Small intestine (tissue), 7 donors: ENCODE data around the gene CYB561A3. TPM values are rescaled to one million over a fixed set of nuclear protein-coding genes. Genes with fewer than 3 reads are reported as not detected.
"Not testable (repeated sequence)": the region's sequence is repeated elsewhere in the genome, so short reads cannot be mapped to it uniquely, and the experiment has no call there.

ENCODE experiments used
- DNase-seq, 2 donors: peaks; one replicate each; pipeline versions ENCODE4 v3.0.0 to v3.0.0-alpha.2; 2013
- FAIRE-seq: peaks from 2 replicates; lab custom pipeline; 2012; peaks lifted over from hg19 to GRCh38; lab: Jason Lieb, UNC
- H3K27ac ChIP-seq, 3 donors: one replicate each; pipeline ENCODE4 v1.5.1; 2013; ENCODE audit warnings: low read length in 2 of 3, mild to moderate bottlenecking in 2 of 3, control low read depth in 1 of 3, inconsistent platforms in 1 of 3, low read depth in 1 of 3, moderate library complexity in 1 of 3
- H3K27me3 ChIP-seq, 3 donors: one replicate each; pipeline ENCODE4 v1.6.1; 2013; ENCODE audit warnings: low read length in 3 of 3, inconsistent platforms in 1 of 3; ENCODE audit not compliant: control insufficient read depth in 3 of 3, insufficient read depth in 3 of 3
- H3K36me3 ChIP-seq, 3 donors: one replicate each; pipeline ENCODE4 v1.6.1; 2013; ENCODE audit warnings: low read length in 3 of 3, inconsistent platforms in 1 of 3, low read depth in 1 of 3, mild to moderate bottlenecking in 1 of 3, moderate library complexity in 1 of 3; ENCODE audit not compliant: control insufficient read depth in 3 of 3, insufficient read depth in 2 of 3
- H3K4me1 ChIP-seq, 3 donors: one replicate each; pipeline ENCODE4 v1.6.1; 2013; ENCODE audit warnings: low read length in 2 of 3, inconsistent platforms in 1 of 3, low read depth in 1 of 3, mild to moderate bottlenecking in 1 of 3, moderate library complexity in 1 of 3; ENCODE audit not compliant: control insufficient read depth in 3 of 3, insufficient read depth in 2 of 3
- H3K4me3 ChIP-seq, 3 donors: one replicate each; pipeline ENCODE4 v1.5.1; 2013; ENCODE audit warnings: low read length in 3 of 3, control low read depth in 1 of 3, inconsistent platforms in 1 of 3, low read depth in 1 of 3, mild to moderate bottlenecking in 1 of 3, moderate library complexity in 1 of 3
- H3K9me3 ChIP-seq, 2 donors: one replicate each; pipeline ENCODE4 v1.6.1; 2013; ENCODE audit warnings: low read depth in 1 of 2, low read length in 1 of 2; ENCODE audit not compliant: control insufficient read depth in 2 of 2, insufficient read depth in 1 of 2
- WGBS, 3 donors: extraction: QIAGEN DNeasy Blood & Tissue Kit; methylation state at CpG; one replicate each; pipeline ENCODE4 v1.1.7; 2013; 5-methylcytosine and 5-hydroxymethylcytosine counted together
- polyA plus RNA-seq, 4 donors: library from polyadenylated mRNA; stranded (reverse) in 3 of 4; unstranded in 1 of 4; fragments of 200-250 nt in 3 of 4; fragments of 120-200 nt in 1 of 4; gene quantifications; one replicate each; pipeline versions ENCODE4 v1.2.1 to v1.2.3, GENCODE V29; 2013
- donor health status: healthy with polysubstance abuse.
- donor health status: control.
- donor health status: control.
- donor health status: Bipolar disorder and iron deficiency.
- donor health status: healthy.

Gene CYB561A3
- polyA plus RNA-seq, 4 donors: 30.8 to 48.4 (median 32.0) TPM

- no peak overlapping the region for H3K27ac ChIP-seq
- no peak overlapping the region for H3K4me3 ChIP-seq
- no peak for FAIRE-seq
- H3K9me3 ChIP-seq: no peaks in the 10 kb centered on the region
- WGBS, 3 donors: 89 to 97% (median 97%) methylated on average over 2 of the region's 2 CpGs
- H3K27me3 ChIP-seq: no peaks in the 10 kb centered on the region
- H3K36me3 ChIP-seq: peaks cover 13 to 50% (median 30%) of the 10 kb centered on the region in 3 donors
- H3K4me1 ChIP-seq: no peaks in the 10 kb centered on the region
- DNase-seq: no peak
These were observed 39.5 kb upstream of the CYB561A3 start for GRCh38 chr11:61401173-61401572.

- H3K9me3 ChIP-seq: no peaks in the 10 kb centered on the region
- FAIRE-seq (no peak), DNase-seq (peak; percentile 20 to 48)
- H3K27me3 ChIP-seq: no peaks in the 10 kb centered on the region
- 2 to 6% (median 3%) methylated on average over 15 of the region's 15 CpGs for WGBS, 3 donors
- peaks cover 0 to 27% (median 5%) of the 10 kb centered on the region in 3 donors for H3K36me3 ChIP-seq
- peaks cover 0 to 13% (median 3%) of the 10 kb centered on the region in 3 donors for H3K4me1 ChIP-seq
- H3K27ac ChIP-seq: peak overlapping the region in 2 of 3 donors; percentile 51 to 71
- H3K4me3 ChIP-seq: peak overlapping the region; percentile 52 to 66 (median 65)
These were observed 31.4 kb upstream of the CYB561A3 start for GRCh38 chr11:61392981-61393595.

GRCh38 chr11:61390161-61390560 is 28.5 kb upstream of the CYB561A3 start:
- no peak for DNase-seq
- Histone ChIP-seq H3K4me3 (no peak overlapping the region), H3K36me3 (peaks cover 0 to 9% (median 0%) of the 10 kb centered on the region in 3 donors), H3K27me3 (no peaks in the 10 kb centered on the region), H3K4me1 (peaks cover 0 to 13% (median 3%) of the 10 kb centered on the region in 3 donors), H3K27ac (no peak overlapping the region), H3K9me3 (no peaks in the 10 kb centered on the region)
- FAIRE-seq: no peak
- 71 to 92% (median 88%) methylated on average over 1 of the region's 1 CpG for WGBS, 3 donors

DNA sequence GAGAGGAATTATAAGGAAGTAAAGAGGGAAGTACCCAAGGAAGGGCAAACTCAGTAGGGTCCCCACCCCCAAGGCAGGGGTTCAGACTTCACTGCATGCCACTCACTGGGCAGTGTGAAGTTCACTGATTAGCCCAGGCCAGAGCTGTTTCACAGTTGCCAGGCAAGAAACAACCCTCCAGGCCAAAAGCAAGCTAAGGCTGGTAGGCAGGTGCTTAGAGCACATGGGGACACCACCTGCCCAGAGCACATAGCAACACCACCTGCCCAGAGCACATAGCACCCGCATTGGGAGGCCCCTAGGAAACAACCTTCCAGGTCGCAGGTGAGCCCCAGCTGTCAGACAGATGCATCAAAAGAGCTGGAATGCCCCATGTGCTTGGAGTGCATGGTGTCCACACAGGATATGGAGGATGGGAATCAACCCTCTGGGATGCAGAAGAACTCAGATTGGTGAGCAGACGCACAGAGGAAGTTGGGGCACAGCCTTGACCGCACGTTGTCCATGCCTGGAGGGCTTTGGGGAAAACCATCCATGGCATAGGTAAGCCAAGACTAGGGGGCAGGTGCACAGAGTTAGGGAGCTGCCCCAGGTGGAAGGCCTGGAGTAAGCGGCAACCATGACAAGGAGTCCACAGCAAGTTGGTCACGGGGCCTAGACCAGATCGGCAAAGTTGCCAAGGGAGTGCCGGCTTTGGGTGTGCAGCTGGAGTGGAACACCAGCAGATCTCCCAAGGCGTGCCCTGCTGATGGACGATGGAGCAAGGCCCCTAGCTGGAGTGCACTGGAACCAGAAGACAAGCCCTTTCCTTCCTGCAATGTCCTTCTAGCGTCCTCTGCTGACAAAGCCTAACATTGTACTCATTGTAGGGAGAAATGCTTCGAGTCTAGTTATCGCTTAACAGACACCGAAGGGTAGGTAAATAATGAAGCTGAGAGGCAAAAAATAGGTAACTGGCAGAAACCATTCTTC is 22.9 kb upstream of the CYB561A3 start:
- DNase-seq: peak; percentile 26 to 71
- FAIRE-seq: no peak
- 62 to 79% (median 73%) methylated on average over 15 of the region's 15 CpGs for WGBS, 3 donors

DNA sequence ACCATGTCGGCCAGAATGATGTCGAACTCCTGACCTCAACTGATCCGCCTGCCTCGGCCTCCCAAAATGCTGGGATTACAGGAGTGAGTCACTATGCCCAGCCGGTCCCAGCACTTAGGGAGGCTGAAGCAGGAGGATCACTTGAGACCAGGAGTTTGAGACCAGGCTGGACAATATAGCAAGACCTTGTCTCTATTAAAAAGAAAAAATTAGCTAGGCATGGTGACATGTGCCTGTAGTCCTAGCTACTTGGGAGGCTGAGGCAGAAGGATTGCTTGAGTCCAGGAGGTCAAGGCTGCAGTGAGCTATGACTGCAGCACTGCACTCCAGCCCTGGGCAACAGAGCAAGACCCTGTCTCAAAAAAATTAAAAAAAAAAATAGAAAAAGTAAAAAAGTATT is 22.2 kb upstream of the CYB561A3 start:
- H3K27ac ChIP-seq, H3K9me3 ChIP-seq, FAIRE-seq, H3K36me3 ChIP-seq, H3K4me3 ChIP-seq, H3K27me3 ChIP-seq, H3K4me1 ChIP-seq, DNase-seq: not testable (repeated sequence)
- 93 to 95% (median 94%) methylated on average over 5 of the region's 5 CpGs for WGBS, 3 donors

More for the DNA sequence above, 22.9 kb upstream of the CYB561A3 start:
- H3K27me3 ChIP-seq: no peaks in the 10 kb centered on the region
- H3K4me3 ChIP-seq: no peak overlapping the region
- no peaks in the 10 kb centered on the region for H3K4me1 ChIP-seq
- H3K36me3 ChIP-seq: peaks cover 0 to 5% (median 0%) of the 10 kb centered on the region in 3 donors
- no peaks in the 10 kb centered on the region for H3K9me3 ChIP-seq
- no peak overlapping the region for H3K27ac ChIP-seq

DNA sequence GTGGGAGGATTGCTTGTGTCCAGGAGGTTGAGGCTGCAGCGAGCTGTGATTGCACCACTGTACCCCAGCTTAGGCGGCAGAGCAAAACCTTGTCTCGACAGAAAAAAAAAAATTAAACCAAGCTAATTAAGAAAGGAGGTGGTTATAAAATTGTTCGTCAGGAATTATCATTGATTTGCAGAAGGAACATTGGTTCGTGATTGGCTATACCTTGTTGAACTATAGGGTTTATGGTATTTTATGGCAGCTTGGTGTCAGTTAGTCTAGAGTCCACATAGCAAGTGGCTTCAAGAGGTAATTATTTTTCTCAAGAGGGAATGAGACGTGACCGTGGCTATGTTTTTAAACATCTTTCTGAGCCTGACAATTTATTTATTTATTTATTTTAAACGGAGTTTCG is 19.2 kb upstream of the CYB561A3 start:
- H3K4me1 ChIP-seq: no peaks in the 10 kb centered on the region
- H3K27me3 ChIP-seq: no peaks in the 10 kb centered on the region
- DNase-seq (peak; percentile 49 to 90), FAIRE-seq (no peak)
- peaks cover 0 to 5% (median 0%) of the 10 kb centered on the region in 3 donors for H3K36me3 ChIP-seq
- H3K4me3 ChIP-seq: no peak overlapping the region
- no peak overlapping the region for H3K27ac ChIP-seq
- no peaks in the 10 kb centered on the region for H3K9me3 ChIP-seq
- WGBS, 3 donors: 26 to 73% (median 45%) methylated on average over 9 of the region's 9 CpGs

- 93 to 95% (median 93%) methylated on average over 5 of the region's 5 CpGs for WGBS, 3 donors
- Histone ChIP-seq H3K27ac (no peak overlapping the region), H3K27me3 (no peaks in the 10 kb centered on the region), H3K4me3 (no peak overlapping the region), H3K36me3 (peaks cover 0 to 2% (median 0%) of the 10 kb centered on the region in 3 donors), H3K9me3 (peaks cover 0 to 4% of the 10 kb centered on the region in 2 donors), H3K4me1 (no peaks in the 10 kb centered on the region)
- FAIRE-seq (no peak), DNase-seq (no peak)
These were observed 17.1 kb upstream of the CYB561A3 start for GRCh38 chr11:61378713-61379313.
